UCSD-AML1 (cell line): ENCODE data around the gene HEPN1.

Experiments used
- DNase-seq: peaks from one replicate; lab custom pipeline; 2025; ENCODE audit not compliant: unreplicated experiment; lab: John Stamatoyannopoulos, UW

HEPN1 gene

GRCh38 chr11:124918950-124919349, at the start of gene HEPN1:
TSS of gene HEPN1 (plus strand) at chr11:124919250.
- DNase-seq: no peak

- DNase-seq: no peak
Measured at GRCh38 chr11:124869331-124869730, 49.7 kb upstream of the HEPN1 start.

DNA sequence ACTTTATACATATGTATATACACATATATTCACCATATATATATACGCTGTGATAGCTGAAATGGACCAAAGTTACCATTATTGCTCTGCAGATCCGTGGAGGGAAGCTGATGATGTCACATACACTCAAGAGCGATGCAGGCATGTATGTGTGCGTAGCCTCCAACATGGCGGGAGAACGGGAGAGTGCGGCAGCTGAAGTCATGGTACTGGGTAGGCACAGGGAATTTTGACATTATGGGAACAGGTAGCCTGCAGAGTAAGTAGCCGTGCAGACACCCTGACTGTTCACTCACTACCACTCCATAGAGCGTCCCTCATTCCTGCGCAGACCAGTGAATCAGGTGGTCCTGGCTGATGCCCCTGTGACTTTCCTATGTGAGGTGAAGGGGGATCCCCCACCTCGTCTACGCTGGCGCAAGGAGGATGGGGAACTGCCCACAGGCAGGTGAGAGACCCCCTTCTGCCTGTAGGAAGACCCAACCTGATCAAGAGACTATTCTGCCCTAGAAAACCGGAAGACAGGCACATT, 49.1 kb upstream of the HEPN1 start:
- no peak for DNase-seq

GRCh38 chr11:124870430-124870829, 48.6 kb upstream of the HEPN1 start:
- no peak for DNase-seq

DNA sequence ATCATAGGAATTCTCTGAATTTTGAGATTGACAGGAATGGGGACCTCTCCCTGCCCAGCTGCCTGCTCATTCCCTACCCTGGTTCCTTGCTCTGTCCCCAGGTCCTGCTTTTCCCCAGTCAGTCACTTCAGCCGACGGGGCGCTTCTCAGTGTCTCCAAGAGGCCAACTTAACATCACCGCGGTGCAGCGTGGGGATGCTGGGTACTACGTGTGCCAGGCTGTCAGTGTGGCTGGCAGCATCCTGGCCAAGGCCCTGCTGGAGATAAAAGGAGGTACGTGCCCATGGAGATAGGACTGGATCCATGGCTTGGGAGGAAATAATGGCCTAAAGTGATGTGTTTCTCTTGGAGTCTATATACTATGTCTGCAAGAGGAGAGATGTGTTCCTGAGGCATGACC, 46.8 kb upstream of the HEPN1 start:
- DNase-seq: no peak

GRCh38 chr11:124872741-124873140, 46.3 kb upstream of the HEPN1 start:
- DNase-seq: no peak

- DNase-seq: no peak
Measured at GRCh38 chr11:124873951-124874350, 45.1 kb upstream of the HEPN1 start.

GRCh38 chr11:124874571-124875255, 44.3 kb upstream of the HEPN1 start:
- no peak for DNase-seq

- no peak for DNase-seq
Measured at GRCh38 chr11:124875401-124875800, 43.6 kb upstream of the HEPN1 start.

DNA sequence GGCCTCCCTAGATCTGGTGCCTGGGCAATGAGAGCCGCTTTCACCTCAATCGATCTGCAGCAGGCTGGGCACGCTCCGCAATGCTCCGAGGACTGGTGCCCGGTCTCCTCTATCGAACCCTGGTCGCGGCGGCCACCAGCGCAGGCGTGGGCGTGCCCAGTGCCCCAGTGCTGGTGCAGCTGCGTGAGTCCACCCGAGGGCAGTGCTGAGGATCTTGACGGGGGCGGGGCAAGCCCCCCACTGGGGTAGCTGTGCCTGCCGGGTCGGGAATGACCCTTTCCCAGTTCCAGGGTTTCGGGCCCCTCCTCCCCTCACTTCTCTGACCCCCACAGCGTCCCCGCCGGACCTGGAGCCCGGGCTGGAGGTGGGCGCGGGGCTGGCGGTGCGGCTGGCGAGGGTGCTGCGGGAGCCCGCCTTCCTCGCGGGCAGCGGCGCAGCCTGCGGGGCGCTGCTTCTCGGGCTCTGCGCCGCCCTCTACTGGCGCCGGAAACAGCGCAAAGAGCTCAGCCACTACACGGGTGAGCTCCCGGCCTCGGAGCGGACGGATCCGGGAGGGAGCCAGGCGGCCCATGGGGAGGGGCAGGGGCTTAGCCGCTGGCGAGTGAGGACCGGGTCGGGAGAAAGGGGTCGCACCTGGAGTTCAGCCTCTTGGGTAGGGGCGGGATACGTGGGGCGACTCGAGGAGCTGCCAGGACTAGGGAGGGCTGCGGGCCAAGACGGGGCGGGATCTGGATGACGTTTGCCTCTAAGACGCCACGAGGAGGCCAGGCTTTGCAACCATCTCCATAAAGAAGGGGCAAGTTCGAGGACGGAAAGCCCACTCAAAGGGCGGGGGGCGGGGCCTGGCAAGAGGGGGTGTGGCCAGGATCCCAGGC, 42.9 kb upstream of the HEPN1 start:
- DNase-seq: peak; percentile 87

- DNase-seq: no peak
Measured at GRCh38 chr11:124876818-124877630, 42.0 kb upstream of the HEPN1 start.

- DNase-seq: no peak
Measured at GRCh38 chr11:124877631-124877909, 41.5 kb upstream of the HEPN1 start.

DNA sequence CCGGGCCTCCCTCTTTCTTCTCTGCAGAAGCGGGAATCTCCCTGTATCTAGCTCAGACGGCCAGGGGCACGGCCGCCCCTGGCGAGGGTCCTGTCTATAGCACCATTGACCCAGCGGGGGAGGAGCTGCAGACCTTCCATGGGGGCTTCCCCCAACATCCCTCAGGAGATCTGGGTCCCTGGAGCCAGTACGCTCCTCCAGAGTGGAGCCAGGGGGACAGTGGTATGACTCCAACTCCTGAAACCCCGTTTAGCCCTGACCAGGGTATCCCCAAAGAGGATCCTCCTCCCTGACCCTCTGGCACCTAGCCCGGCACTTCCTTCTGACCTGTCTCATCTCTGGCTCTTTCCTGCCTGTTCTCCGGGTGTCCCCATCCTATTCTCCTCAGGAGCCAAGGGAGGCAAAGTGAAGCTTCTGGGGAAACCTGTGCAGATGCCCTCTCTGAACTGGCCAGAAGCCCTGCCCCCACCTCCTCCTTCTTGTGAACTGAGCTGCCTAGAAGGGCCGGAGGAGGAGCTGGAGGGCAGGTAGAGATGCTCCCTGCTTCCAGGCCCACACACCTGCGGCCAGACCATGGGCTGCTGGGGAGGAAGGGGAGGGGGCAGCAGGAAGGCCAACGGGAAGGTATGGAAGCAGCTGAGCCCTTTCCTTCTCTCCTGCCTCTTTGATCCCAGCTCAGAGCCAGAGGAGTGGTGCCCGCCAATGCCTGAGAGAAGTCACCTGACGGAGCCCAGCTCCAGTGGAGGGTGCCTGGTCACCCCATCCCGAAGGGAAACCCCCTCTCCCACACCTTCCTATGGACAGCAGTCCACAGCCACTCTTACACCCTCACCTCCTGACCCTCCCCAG, 40.9 kb upstream of the HEPN1 start:
- no peak for DNase-seq

DNA sequence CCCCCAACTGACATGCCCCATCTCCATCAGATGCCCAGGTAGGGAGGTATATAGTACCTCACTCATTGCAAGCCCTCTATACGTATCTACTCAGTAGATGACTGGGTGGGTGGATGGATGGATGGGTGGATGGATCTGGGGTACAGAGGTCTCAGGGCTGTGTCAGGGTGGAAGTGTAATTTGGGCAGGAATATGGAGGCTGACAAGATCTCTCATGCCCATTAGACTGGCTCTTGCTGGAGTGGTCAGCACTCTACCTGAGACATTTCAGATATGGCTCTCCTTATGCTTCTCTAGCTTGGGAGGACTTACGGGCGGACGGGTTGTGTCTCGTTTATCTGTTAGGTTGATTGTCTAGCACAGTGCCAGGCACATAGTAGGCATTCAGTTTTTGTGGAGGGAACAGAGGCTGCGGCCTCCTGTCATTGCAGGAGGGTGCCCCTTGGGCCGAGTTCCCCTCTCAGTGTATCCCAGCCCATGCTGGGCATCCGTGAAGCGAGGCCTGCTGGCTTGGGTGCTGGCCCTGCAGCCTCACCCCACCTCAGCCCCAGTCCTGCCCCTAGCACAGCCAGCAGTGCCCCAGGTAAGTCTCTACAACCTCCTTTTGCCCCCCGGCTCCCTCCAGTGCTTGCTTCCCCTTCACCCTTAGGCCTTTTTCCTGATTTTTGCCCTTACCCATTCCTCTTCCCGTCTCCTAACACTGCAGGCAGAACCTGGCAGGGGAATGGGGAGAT, 40.1 kb upstream of the HEPN1 start:
- DNase-seq: no peak

GRCh38 chr11:124879493-124880289, 39.4 kb upstream of the HEPN1 start:
- DNase-seq: no peak

DNA sequence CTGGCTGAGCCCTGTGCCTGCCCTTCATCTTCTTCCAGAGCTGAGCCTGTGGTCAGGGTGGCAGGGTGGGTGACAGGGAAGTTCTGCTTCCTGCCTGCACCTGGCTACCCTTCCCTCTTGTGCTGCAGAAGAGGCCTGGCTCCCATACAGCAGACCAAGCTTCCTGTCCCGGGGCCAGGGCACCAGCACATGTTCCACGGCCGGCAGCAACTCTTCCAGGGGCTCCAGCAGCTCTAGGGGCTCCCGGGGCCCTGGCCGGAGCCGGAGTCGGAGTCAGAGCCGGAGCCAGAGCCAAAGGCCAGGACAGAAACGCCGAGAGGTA, 38.8 kb upstream of the HEPN1 start:
- peak; percentile 55 for DNase-seq

- DNase-seq: no peak
Measured at GRCh38 chr11:124880958-124881357, 38.1 kb upstream of the HEPN1 start.

DNA sequence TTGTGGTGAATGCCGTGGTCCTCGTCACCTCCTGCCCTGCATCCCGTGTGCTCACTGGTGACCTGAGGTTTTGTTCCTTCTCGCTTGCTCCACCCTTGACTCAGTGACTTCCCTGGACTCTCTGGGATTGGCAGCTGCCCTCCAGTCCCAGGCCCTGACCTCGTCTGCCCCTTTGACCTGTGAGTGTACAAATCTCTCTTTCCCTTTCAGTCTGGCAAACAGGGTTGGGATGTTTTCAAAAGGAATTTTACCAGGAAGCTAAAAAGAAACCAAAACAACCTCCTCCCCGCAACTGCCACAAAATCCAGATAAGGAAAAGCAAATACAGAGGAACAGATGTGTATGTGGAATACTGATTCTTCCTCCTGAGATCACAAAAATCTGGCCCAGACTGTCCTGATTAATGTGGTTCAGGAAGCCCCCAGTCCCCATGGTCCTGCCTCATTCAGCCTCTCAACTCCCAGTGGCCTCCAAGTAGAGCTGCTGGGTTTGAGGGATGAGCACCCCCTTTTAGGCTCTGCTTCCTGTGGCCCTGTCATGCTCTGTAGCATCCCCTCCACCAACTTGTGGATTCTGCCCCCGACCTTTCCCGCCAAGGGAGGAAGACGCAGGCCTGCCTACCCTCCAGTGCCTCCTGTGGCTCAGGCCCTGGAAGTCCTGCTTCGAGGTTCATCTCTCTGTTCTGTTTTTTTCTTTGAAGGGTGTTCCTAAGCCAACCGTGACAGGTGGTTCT, 36.5 kb upstream of the HEPN1 start:
- no peak for DNase-seq

DNA sequence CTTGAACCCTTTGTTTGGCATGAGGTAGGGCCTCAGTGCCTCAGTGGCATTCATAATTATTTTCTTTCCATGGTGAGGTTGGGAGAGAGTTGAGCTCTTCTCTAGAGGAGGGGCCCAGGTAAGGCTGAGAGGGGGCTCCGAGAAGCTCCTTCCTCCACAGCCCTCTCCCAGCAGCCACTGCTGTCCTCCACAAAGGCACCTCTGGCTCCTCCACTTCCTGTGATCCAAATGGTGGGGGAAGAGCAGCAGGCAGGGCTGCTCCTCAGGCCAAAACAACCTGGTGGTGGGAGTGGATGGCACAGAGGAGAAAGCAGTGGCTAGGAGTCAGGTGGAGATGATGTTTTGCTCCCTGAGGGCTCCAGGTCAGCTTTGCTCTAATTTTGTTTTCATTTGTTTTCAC, 34.7 kb upstream of the HEPN1 start:
- DNase-seq: no peak
